NCI-H128 (cell line): Measurements from ENCODE around the gene PLCB1.

Experiments
- DNase-seq: peaks from one replicate; lab custom pipeline; 2025; ENCODE audit not compliant: unreplicated experiment; lab: John Stamatoyannopoulos, UW

Gene PLCB1

GRCh38 chr20:8749101-8749500 is 617.0 kb downstream of the PLCB1 start:
- DNase-seq = no peak

- DNase-seq = no peak
Measured at GRCh38 chr20:8749986-8750385, 617.9 kb downstream of the PLCB1 start.

- DNase-seq = no peak
Measured at GRCh38 chr20:8755340-8756118, 623.5 kb downstream of the PLCB1 start.

- DNase-seq = no peak
Measured at GRCh38 chr20:8756410-8756809, 624.3 kb downstream of the PLCB1 start.

- no peak for DNase-seq
Measured at GRCh38 chr20:8757146-8757545, 625.1 kb downstream of the PLCB1 start.

- no peak for DNase-seq
Measured at GRCh38 chr20:8764344-8764962, 632.4 kb downstream of the PLCB1 start.

- no peak for DNase-seq
Measured at GRCh38 chr20:8766868-8767390, 634.9 kb downstream of the PLCB1 start.

GRCh38 chr20:8774412-8774811 is 642.3 kb downstream of the PLCB1 start:
- DNase-seq = no peak

- no peak for DNase-seq
Measured at GRCh38 chr20:8777911-8778310, 645.8 kb downstream of the PLCB1 start.

GRCh38 chr20:8778387-8778786 is 646.3 kb downstream of the PLCB1 start:
- no peak for DNase-seq

GRCh38 chr20:8780915-8781314 is 648.8 kb downstream of the PLCB1 start:
- no peak for DNase-seq

- DNase-seq = no peak
Measured at GRCh38 chr20:8782804-8783203, 650.7 kb downstream of the PLCB1 start.

- no peak for DNase-seq
Measured at GRCh38 chr20:8783734-8784133, 651.7 kb downstream of the PLCB1 start.

GRCh38 chr20:8786383-8786782 is 654.3 kb downstream of the PLCB1 start:
- no peak for DNase-seq

- no peak for DNase-seq
Measured at GRCh38 chr20:8787090-8787489, 655.0 kb downstream of the PLCB1 start.

- no peak for DNase-seq
Measured at GRCh38 chr20:8788275-8788674, 656.2 kb downstream of the PLCB1 start.

- DNase-seq = no peak
Measured at GRCh38 chr20:8788831-8789230, 656.8 kb downstream of the PLCB1 start.

- peak; percentile 22 for DNase-seq
Measured at GRCh38 chr20:8790442-8791074, 658.5 kb downstream of the PLCB1 start.

GRCh38 chr20:8795404-8795803 is 663.3 kb downstream of the PLCB1 start:
- DNase-seq = no peak

- DNase-seq = no peak
Measured at GRCh38 chr20:8796088-8796660, 664.1 kb downstream of the PLCB1 start.

- DNase-seq = no peak
Measured at GRCh38 chr20:8798505-8798904, 666.4 kb downstream of the PLCB1 start.

GRCh38 chr20:8800089-8800488 is 668.0 kb downstream of the PLCB1 start:
- DNase-seq = no peak
